ENCODE results near the gene C2orf76.
A peak's percentile ranks its signal among the peaks of the same experiment; 100 is the strongest.

The C2orf76 gene

DNA sequence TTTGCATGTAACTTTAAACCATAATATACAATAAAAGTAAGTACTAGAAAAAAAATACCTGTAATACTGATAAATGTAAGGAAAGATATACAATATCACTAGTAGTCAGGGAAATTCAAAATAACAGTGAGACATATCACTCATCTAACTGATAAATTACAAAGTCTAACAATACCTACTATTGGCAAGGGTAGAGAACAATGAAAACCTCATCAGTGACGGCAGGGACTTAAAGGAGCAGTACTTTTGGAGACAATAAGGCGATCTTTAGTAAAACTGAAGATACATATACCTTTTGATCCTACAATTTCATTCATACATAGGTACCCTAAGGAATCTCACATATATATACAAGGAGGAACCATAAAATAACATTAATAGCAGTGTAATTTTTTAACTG, 24.9 kb downstream of the C2orf76 start:
- H3K4me2 ChIP-seq (ENCODE audit: low read depth, low read length), result no peak overlapping the region
- peaks cover 3% of the 10 kb centered on the region; the same call in 1 of the 2 replicates for H3K4me1 ChIP-seq (ENCODE audit: low read length)
- no peaks in the 10 kb centered on the region for H3K9me3 ChIP-seq (replicated peaks; ENCODE audit: insufficient read depth, low read length)
- H3K9ac ChIP-seq (ENCODE audit: low read length), result no peak overlapping the region
- no peaks in the 10 kb centered on the region for H3K36me3 ChIP-seq (replicated peaks; ENCODE audit: insufficient read depth, low read length)
- H3K27ac ChIP-seq (ENCODE audit: low read length), result no peak overlapping the region
- no peak overlapping the region for H3K4me3 ChIP-seq (ENCODE audit: low read length)
- H2AFZ ChIP-seq (ENCODE audit: low read length), result no peak overlapping the region
- TF ChIP-seq EZH2phosphoT487 (IDR thresholded peaks at IDR 0.05; ENCODE audit: low read length) (no peak), CTCF (IDR thresholded peaks at IDR 0.05; ENCODE audit: low read length) (no peak), EZH2 (optimal IDR thresholded peaks at IDR 0.05; ENCODE audit: low read depth, low read length) (no peak)
- DNase-seq, result no peak
- no peaks in the 10 kb centered on the region for H3K9me2 ChIP-seq (replicated peaks; ENCODE audit: insufficient read depth, low read length)
- H3K27me3 ChIP-seq (replicated peaks; ENCODE audit: insufficient read depth, low read length), result no peaks in the 10 kb centered on the region
- no peaks in the 10 kb centered on the region for H3F3A ChIP-seq (ENCODE audit: insufficient read depth, low read length)
- no peaks in the 10 kb centered on the region for H4K20me1 ChIP-seq (ENCODE audit: insufficient read depth, low read length)
- H3K79me2 ChIP-seq (ENCODE audit: low read length), result no peaks in the 10 kb centered on the region

GRCh38 chr2:119339562-119339923, 27.1 kb downstream of the C2orf76 start:
- H3K4me2 ChIP-seq (ENCODE audit: low read depth, low read length), result no peak overlapping the region
- no peaks in the 10 kb centered on the region for H3K36me3 ChIP-seq (replicated peaks; ENCODE audit: insufficient read depth, low read length)
- no peak overlapping the region for H3K4me3 ChIP-seq (ENCODE audit: low read length)
- H3K4me1 ChIP-seq (ENCODE audit: low read length), result peaks cover 3% of the 10 kb centered on the region; the same call in 1 of the 2 replicates
- no peaks in the 10 kb centered on the region for H3K79me2 ChIP-seq (ENCODE audit: low read length)
- H3K9ac ChIP-seq (ENCODE audit: low read length), result no peak overlapping the region
- no peaks in the 10 kb centered on the region for H3K27me3 ChIP-seq (replicated peaks; ENCODE audit: insufficient read depth, low read length)
- H3K9me2 ChIP-seq (replicated peaks; ENCODE audit: insufficient read depth, low read length), result no peaks in the 10 kb centered on the region
- H4K20me1 ChIP-seq (ENCODE audit: insufficient read depth, low read length), result no peaks in the 10 kb centered on the region
- H2AFZ ChIP-seq (ENCODE audit: low read length), result no peak overlapping the region
- no peak overlapping the region for H3K27ac ChIP-seq (ENCODE audit: low read length)
- no peaks in the 10 kb centered on the region for H3F3A ChIP-seq (ENCODE audit: insufficient read depth, low read length)
- no peak for DNase-seq
- no peaks in the 10 kb centered on the region for H3K9me3 ChIP-seq (replicated peaks; ENCODE audit: insufficient read depth, low read length)
- TF ChIP-seq CTCF (IDR thresholded peaks at IDR 0.05; ENCODE audit: low read length), result no peak
- no peak for TF ChIP-seq EZH2phosphoT487 (IDR thresholded peaks at IDR 0.05; ENCODE audit: low read length)
- TF ChIP-seq EZH2 (optimal IDR thresholded peaks at IDR 0.05; ENCODE audit: low read depth, low read length), result no peak

- Histone ChIP-seq H3K4me2 (ENCODE audit: low read depth, low read length) (0 out of 2 replicates have a peak overlapping the region, but pooled peaks have one; percentile 20), H3K36me3 (replicated peaks; ENCODE audit: insufficient read depth, low read length) (no peaks in the 10 kb centered on the region), H3K4me3 (ENCODE audit: low read length) (no peak overlapping the region), H3K79me2 (ENCODE audit: low read length) (no peaks in the 10 kb centered on the region), H2AFZ (ENCODE audit: low read length) (no peak overlapping the region), H3K27me3 (replicated peaks; ENCODE audit: insufficient read depth, low read length) (no peaks in the 10 kb centered on the region), H3F3A (ENCODE audit: insufficient read depth, low read length) (no peaks in the 10 kb centered on the region), H3K9me2 (replicated peaks; ENCODE audit: insufficient read depth, low read length) (no peaks in the 10 kb centered on the region), H3K4me1 (ENCODE audit: low read length) (peaks cover 3% of the 10 kb centered on the region; the same call in 1 of the 2 replicates), H4K20me1 (ENCODE audit: insufficient read depth, low read length) (no peaks in the 10 kb centered on the region), H3K27ac (ENCODE audit: low read length) (no peak overlapping the region), H3K9ac (ENCODE audit: low read length) (no peak overlapping the region), H3K9me3 (replicated peaks; ENCODE audit: insufficient read depth, low read length) (no peaks in the 10 kb centered on the region)
- peak; percentile 40 for DNase-seq
- TF ChIP-seq EZH2phosphoT487 (IDR thresholded peaks at IDR 0.05; ENCODE audit: low read length), result no peak
- no peak for TF ChIP-seq EZH2 (optimal IDR thresholded peaks at IDR 0.05; ENCODE audit: low read depth, low read length)
- TF ChIP-seq CTCF (IDR thresholded peaks at IDR 0.05; ENCODE audit: low read length), result no peak
Observed at GRCh38 chr2:119338826-119339561, 27.6 kb downstream of the C2orf76 start.
